Measurements from ENCODE around the gene DHRS1. TPM values are rescaled to one million over a fixed set of nuclear protein-coding genes. Genes with fewer than 3 reads are reported as not detected.

Gene DHRS1
- total RNA-seq, 1 donor from 2014 or later, result 26.5 TPM

GRCh38 chr14:24267516-24267915 is 32.1 kb downstream of the DHRS1 start:
- Mint-ChIP-seq H3K9me3 (ENCODE audit: unreplicated experiment) (no peaks in the 10 kb centered on the region), H3K27me3 (ENCODE audit: low read depth, unreplicated experiment) (no peaks in the 10 kb centered on the region), H3K36me3 (ENCODE audit: low read depth, unreplicated experiment) (peaks cover 31% of the 10 kb centered on the region), H3K4me3 (ENCODE audit: unreplicated experiment) (no peak overlapping the region), H3K27ac (ENCODE audit: unreplicated experiment) (no peak overlapping the region), H3K4me1 (ENCODE audit: low read depth, unreplicated experiment) (peaks cover 5% of the 10 kb centered on the region)
- Histone ChIP-seq H3K4me2 (ENCODE audit: low read length) (no peak overlapping the region), H3K4me3 (ENCODE audit: insufficient read depth, low read depth, low read length) (no peak overlapping the region), H3K4me1 (ENCODE audit: insufficient read depth, low read length) (peaks cover 5% of the 10 kb centered on the region), H3K79me2 (ENCODE audit: insufficient read depth, low read length) (no peaks in the 10 kb centered on the region), H3K9ac (ENCODE audit: low read length) (no peak overlapping the region), H2AFZ (ENCODE audit: low read depth, low read length) (no peak overlapping the region), H3K27ac (ENCODE audit: low read depth, low read length) (no peak overlapping the region), H3K9me3 (ENCODE audit: insufficient read depth, low read depth, low read length) (no peaks in the 10 kb centered on the region), H3K36me3 (ENCODE audit: insufficient read depth, low read length) (peaks cover 7% of the 10 kb centered on the region), H3K27me3 (ENCODE audit: insufficient read depth, low read length) (no peaks in the 10 kb centered on the region), H4K20me1 (ENCODE audit: insufficient read depth, low read length) (no peaks in the 10 kb centered on the region)
- TF ChIP-seq CTCF (IDR thresholded peaks at IDR 0.05; ENCODE audit: insufficient read depth, low read depth, low read length), result no peak
- no peak for TF ChIP-seq EZH2 (IDR thresholded peaks at IDR 0.05; ENCODE audit: insufficient read depth, low read length)
- DNase-seq (ENCODE audit: low read depth) (no peak), FAIRE-seq (no peak)

GRCh38 chr14:24266344-24267244 is 33.0 kb downstream of the DHRS1 start:
- FAIRE-seq, result no peak
- H3K27me3 ChIP-seq (ENCODE audit: insufficient read depth, low read length), result no peaks in the 10 kb centered on the region
- no peak for DNase-seq (ENCODE audit: low read depth)
- Mint-ChIP-seq H3K4me1 (ENCODE audit: low read depth, unreplicated experiment) (no peaks in the 10 kb centered on the region), H3K27me3 (ENCODE audit: low read depth, unreplicated experiment) (peaks cover 2% of the 10 kb centered on the region), H3K36me3 (ENCODE audit: low read depth, unreplicated experiment) (peaks cover 33% of the 10 kb centered on the region), H3K9me3 (ENCODE audit: unreplicated experiment) (no peaks in the 10 kb centered on the region), H3K27ac (ENCODE audit: unreplicated experiment) (no peak overlapping the region), H3K4me3 (ENCODE audit: unreplicated experiment) (peak overlapping the region; percentile 1)
- H3K9me3 ChIP-seq (ENCODE audit: insufficient read depth, low read depth, low read length), result no peaks in the 10 kb centered on the region
- no peak overlapping the region for H3K9ac ChIP-seq (ENCODE audit: low read length)
- TF ChIP-seq EZH2 (IDR thresholded peaks at IDR 0.05; ENCODE audit: insufficient read depth, low read length), result no peak
- no peak for TF ChIP-seq CTCF (IDR thresholded peaks at IDR 0.05; ENCODE audit: insufficient read depth, low read depth, low read length)
- H3K79me2 ChIP-seq (ENCODE audit: insufficient read depth, low read length), result no peaks in the 10 kb centered on the region
- H3K27ac ChIP-seq (ENCODE audit: low read depth, low read length), result no peak overlapping the region
- H2AFZ ChIP-seq (ENCODE audit: low read depth, low read length), result no peak overlapping the region
- peaks cover under 1% of the 10 kb centered on the region for H3K4me1 ChIP-seq (ENCODE audit: insufficient read depth, low read length)
- H3K36me3 ChIP-seq (ENCODE audit: insufficient read depth, low read length), result peaks cover 7% of the 10 kb centered on the region
- no peak overlapping the region for H3K4me3 ChIP-seq (ENCODE audit: insufficient read depth, low read depth, low read length)
- no peaks in the 10 kb centered on the region for H4K20me1 ChIP-seq (ENCODE audit: insufficient read depth, low read length)
- no peak overlapping the region for H3K4me2 ChIP-seq (ENCODE audit: low read length)

- no peak for FAIRE-seq
- peaks cover 3% of the 10 kb centered on the region for H3K4me1 ChIP-seq (ENCODE audit: insufficient read depth, low read length)
- no peaks in the 10 kb centered on the region for H3K9me3 ChIP-seq (ENCODE audit: insufficient read depth, low read depth, low read length)
- H4K20me1 ChIP-seq (ENCODE audit: insufficient read depth, low read length), result no peaks in the 10 kb centered on the region
- H3K27me3 Mint-ChIP-seq (ENCODE audit: low read depth, unreplicated experiment), result peaks cover 4% of the 10 kb centered on the region
- no peak overlapping the region for H2AFZ ChIP-seq (ENCODE audit: low read depth, low read length)
- H3K27ac Mint-ChIP-seq (ENCODE audit: unreplicated experiment), result no peak overlapping the region
- DNase-seq (ENCODE audit: low read depth), result peak; percentile 27
- no peak for TF ChIP-seq CTCF (IDR thresholded peaks at IDR 0.05; ENCODE audit: insufficient read depth, low read depth, low read length)
- no peak for TF ChIP-seq EZH2 (IDR thresholded peaks at IDR 0.05; ENCODE audit: insufficient read depth, low read length)
- no peaks in the 10 kb centered on the region for H3K4me1 Mint-ChIP-seq (ENCODE audit: low read depth, unreplicated experiment)
- peaks cover 7% of the 10 kb centered on the region for H3K36me3 ChIP-seq (ENCODE audit: insufficient read depth, low read length)
- no peak overlapping the region for H3K4me3 ChIP-seq (ENCODE audit: insufficient read depth, low read depth, low read length)
- H3K9ac ChIP-seq (ENCODE audit: low read length), result no peak overlapping the region
- H3K9me3 Mint-ChIP-seq (ENCODE audit: unreplicated experiment), result no peaks in the 10 kb centered on the region
- H3K4me3 Mint-ChIP-seq (ENCODE audit: unreplicated experiment), result no peak overlapping the region
- no peaks in the 10 kb centered on the region for H3K27me3 ChIP-seq (ENCODE audit: insufficient read depth, low read length)
- H3K36me3 Mint-ChIP-seq (ENCODE audit: low read depth, unreplicated experiment), result peaks cover 33% of the 10 kb centered on the region
- H3K79me2 ChIP-seq (ENCODE audit: insufficient read depth, low read length), result no peaks in the 10 kb centered on the region
- no peak overlapping the region for H3K4me2 ChIP-seq (ENCODE audit: low read length)
- H3K27ac ChIP-seq (ENCODE audit: low read depth, low read length), result no peak overlapping the region
Measured at GRCh38 chr14:24264298-24264697, 35.3 kb downstream of the DHRS1 start.

Data from astrocyte (in vitro differentiated cells and primary cell).